Neuronal stem cell (in vitro differentiated cells): ENCODE results near the gene CASZ1.

Source experiments
- DNase-seq: peaks from one replicate; pipeline ENCODE4 v3.0.0-alpha.2; 2013; ENCODE audit warnings: low spot score
- H2AFZ ChIP-seq: one replicate; pipeline ENCODE4 v1.6.1; 2013; ENCODE audit warnings: mild to moderate bottlenecking, low read length, inconsistent platforms
- H2AK5ac ChIP-seq: 2 replicates; pipeline ENCODE4 v1.6.1; 2013; ENCODE audit warnings: low read depth, mild to moderate bottlenecking, inconsistent platforms, low read length, moderate library complexity, mixed read lengths
- H2BK120ac ChIP-seq: 2 replicates; pipeline ENCODE4 v1.6.1; 2013; ENCODE audit warnings: low read depth, mild to moderate bottlenecking, inconsistent platforms, low read length, moderate library complexity, mixed read lengths
- H2BK12ac ChIP-seq: one replicate; pipeline ENCODE4 v1.6.1; 2013; ENCODE audit warnings: low read length, inconsistent platforms
- H2BK15ac ChIP-seq: 2 replicates; pipeline ENCODE4 v1.6.1; 2013; ENCODE audit warnings: mild to moderate bottlenecking, low read length, inconsistent platforms, mixed read lengths
- H2BK5ac ChIP-seq: one replicate; pipeline ENCODE4 v1.6.1; 2013; ENCODE audit warnings: inconsistent platforms, mild to moderate bottlenecking, low read length, moderate library complexity
- H3K14ac ChIP-seq: one replicate; pipeline ENCODE4 v1.6.1; 2013; ENCODE audit warnings: low read length, inconsistent platforms
- H3K18ac ChIP-seq: 2 replicates; pipeline ENCODE4 v1.6.1; 2013; ENCODE audit warnings: low read length, inconsistent platforms
- H3K23ac ChIP-seq: 2 replicates; pipeline ENCODE4 v1.6.1; 2013; ENCODE audit warnings: low read depth, mild to moderate bottlenecking, mixed read lengths, low read length, inconsistent platforms; ENCODE audit not compliant: poor library complexity
- H3K27ac ChIP-seq: replicated peaks from 3 replicates; pipeline ENCODE4 v1.5.1; 2013; ENCODE audit warnings: low read length, inconsistent platforms
- H3K27me3 ChIP-seq, 3 experiments: 2 replicates each; pipeline ENCODE4 v1.6.1; 2013; ENCODE audit warnings: low read length in 3 of 3, mild to moderate bottlenecking in 2 of 3, inconsistent platforms in 1 of 3, low read depth in 1 of 3, mixed read lengths in 1 of 3, moderate library complexity in 1 of 3; ENCODE audit not compliant: control insufficient read depth in 3 of 3, insufficient read depth in 3 of 3
- H3K36me3 ChIP-seq, 2 donors: replicated peaks in 1 of 2; 2 replicates each; pipeline ENCODE4 v1.6.1; 2013; ENCODE audit warnings: low read length in 2 of 2; ENCODE audit not compliant: control insufficient read depth in 2 of 2, insufficient read depth in 2 of 2
- H3K4ac ChIP-seq: 2 replicates; pipeline ENCODE4 v1.6.1; 2013; ENCODE audit warnings: inconsistent platforms, mild to moderate bottlenecking, low read length, moderate library complexity
- H3K4me1 ChIP-seq, 2 donors: 1 replicate in 1 of 2; 2 replicates in 1 of 2; pipeline ENCODE4 v1.6.1; 2013; ENCODE audit warnings: low read length in 2 of 2, low read depth in 1 of 2; ENCODE audit not compliant: control insufficient read depth in 2 of 2, insufficient read depth in 1 of 2
- H3K4me2 ChIP-seq: one replicate; pipeline ENCODE4 v1.6.1; 2013; ENCODE audit warnings: mild to moderate bottlenecking, low read length, inconsistent platforms; ENCODE audit not compliant: insufficient read depth, poor library complexity, severe bottlenecking
- H3K4me3 ChIP-seq, 2 donors: 2 replicates each; pipeline ENCODE4 v1.5.1; 2013; ENCODE audit warnings: low read length in 2 of 2, mild to moderate bottlenecking in 2 of 2, inconsistent platforms in 1 of 2, moderate library complexity in 1 of 2
- H3K79me1 ChIP-seq: one replicate; pipeline ENCODE4 v1.6.1; 2013; ENCODE audit warnings: low read depth, mild to moderate bottlenecking, inconsistent platforms, low read length, moderate library complexity
- H3K9ac ChIP-seq: one replicate; pipeline ENCODE4 v1.6.1; 2013; ENCODE audit warnings: mild to moderate bottlenecking, low read depth, low read length, inconsistent platforms; ENCODE audit not compliant: poor library complexity
- H3K9me3 ChIP-seq, 2 donors: replicated peaks in 1 of 2; 2 replicates each; pipeline versions ENCODE3 to v1.6.1; 2013; ENCODE audit warnings: low read length in 2 of 2, mild to moderate bottlenecking in 2 of 2, inconsistent platforms in 1 of 2, low read depth in 1 of 2, mixed read lengths in 1 of 2, moderate library complexity in 1 of 2; ENCODE audit not compliant: control insufficient read depth in 2 of 2, insufficient read depth in 1 of 2
- H4K8ac ChIP-seq: one replicate; pipeline ENCODE4 v1.6.1; 2013; ENCODE audit warnings: low read depth, mild to moderate bottlenecking, inconsistent platforms, low read length, moderate library complexity
- H4K91ac ChIP-seq: one replicate; pipeline ENCODE4 v1.6.1; 2013; ENCODE audit warnings: low read length, low read depth, mild to moderate bottlenecking, inconsistent platforms; ENCODE audit not compliant: poor library complexity
- WGBS, 2 donors: extraction: QIAGEN DNeasy Blood & Tissue Kit; methylation state at CpG; one replicate each; pipeline ENCODE4 v1.1.7; 2013; ENCODE audit warnings: missing lambda C conversion rate in 2 of 2, mixed read lengths in 1 of 2; ENCODE audit not compliant: insufficient read length in 2 of 2, insufficient replicate concordance in 1 of 2; ENCODE audit errors: extremely low coverage in 2 of 2; 5-methylcytosine and 5-hydroxymethylcytosine counted together

Gene CASZ1

DNA sequence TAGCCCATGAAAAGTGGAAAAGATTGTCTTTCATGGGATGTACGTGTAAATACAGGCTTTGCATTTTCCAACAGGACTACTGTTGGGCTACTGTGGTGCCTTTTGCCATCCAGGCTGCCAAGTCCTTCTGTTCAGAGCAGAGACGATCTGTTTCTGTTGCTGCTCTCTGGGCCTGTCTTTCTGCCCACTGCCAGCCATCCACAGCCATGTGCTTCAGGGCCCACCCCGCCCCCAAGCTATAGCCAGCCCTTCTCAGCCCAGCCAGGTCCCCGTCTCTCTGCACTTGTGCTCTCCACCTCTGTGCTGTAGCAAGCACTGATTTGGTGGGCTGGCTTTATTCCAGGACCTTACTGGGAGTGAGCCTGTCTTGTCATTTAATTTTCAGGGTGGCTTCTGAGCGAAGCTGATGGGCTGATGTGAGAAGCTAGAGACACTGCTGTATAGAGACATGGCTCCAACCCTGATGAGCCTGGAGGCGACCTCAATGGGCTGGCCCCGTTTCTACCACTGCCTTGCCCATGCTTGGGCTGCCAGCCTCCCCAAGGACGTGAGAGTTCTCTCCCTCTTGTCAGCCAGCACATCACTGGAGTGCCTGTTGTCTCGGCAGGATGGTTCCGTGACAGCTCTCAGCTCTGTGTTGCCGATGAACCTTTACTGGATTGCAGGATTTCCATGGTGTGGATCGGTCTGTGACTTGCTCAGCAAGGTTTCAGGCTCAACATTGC is 183.8 kb downstream of the CASZ1 start:
- Histone ChIP-seq H3K9me3 (no peaks in the 10 kb centered on the region), H2BK5ac (no peak overlapping the region), H2BK12ac (no peak overlapping the region), H3K4me2 (no peak overlapping the region), H3K27ac (no peak overlapping the region), H3K14ac (peak overlapping the region; percentile 71), H3K4ac (peak overlapping the region; percentile 23), H2BK15ac (no peak overlapping the region), H2AFZ (no peak overlapping the region), H3K18ac (peak overlapping the region; percentile 17), H3K4me1 (peaks cover 3 to 4% of the 10 kb centered on the region in 2 donors), H3K4me3 (no peak overlapping the region), H3K9ac (peak overlapping the region; percentile 30), H3K36me3 (peaks cover 0 to 2% of the 10 kb centered on the region in 2 donors), H3K23ac (no peak overlapping the region), H4K91ac (no peak overlapping the region), H3K27me3 (no peaks in the 10 kb centered on the region), H3K79me1 (no peaks in the 10 kb centered on the region), H4K8ac (peak overlapping the region; percentile 65), H2BK120ac (peak overlapping the region; percentile 31), H2AK5ac (no peak overlapping the region)
- no CpG with 5 or more reads among the region's 12 CpGs for WGBS, 2 donors
- no peak for DNase-seq

DNA sequence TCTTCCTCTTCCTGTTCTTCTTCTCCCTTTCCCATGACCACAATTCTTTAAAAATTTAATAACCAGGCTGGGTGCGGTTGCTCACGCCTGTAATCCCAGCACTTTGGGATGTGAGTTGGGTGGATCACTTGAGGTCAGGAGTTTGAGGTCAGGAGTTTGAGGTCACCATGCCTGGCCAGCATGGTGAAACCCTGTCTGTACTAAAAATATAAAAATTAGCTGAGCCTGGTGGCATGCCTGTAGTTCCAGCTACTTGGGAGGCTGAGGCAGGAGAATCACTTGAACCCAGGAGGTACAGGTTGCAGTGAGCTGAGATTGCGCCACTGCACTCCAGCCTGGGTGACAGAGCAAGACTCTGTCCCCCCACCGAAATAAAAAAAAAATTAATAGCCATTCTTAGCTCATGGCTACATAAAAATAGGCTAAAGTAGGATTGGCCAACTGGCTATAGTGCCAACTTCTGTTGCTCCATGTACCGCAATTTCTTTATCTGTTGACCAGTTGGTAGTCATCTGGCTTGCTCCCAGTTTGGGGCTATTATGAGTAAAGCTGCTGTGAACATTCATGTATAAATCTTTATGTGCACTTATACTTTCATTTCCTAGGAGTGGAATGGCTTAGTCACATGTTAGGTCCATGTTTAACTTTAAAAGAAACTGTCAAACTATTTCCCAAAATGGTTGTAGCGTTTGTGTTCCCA is 185.4 kb downstream of the CASZ1 start:
- no peak overlapping the region for H2BK12ac ChIP-seq
- no peak overlapping the region for H3K23ac ChIP-seq
- H3K4me3 ChIP-seq = no peak overlapping the region
- no peak overlapping the region for H2BK120ac ChIP-seq
- no peak overlapping the region for H2BK5ac ChIP-seq
- H2AFZ ChIP-seq = no peak overlapping the region
- DNase-seq = no peak
- H3K4ac ChIP-seq = no peak overlapping the region
- H3K27me3 ChIP-seq = no peaks in the 10 kb centered on the region
- H4K91ac ChIP-seq = no peak overlapping the region
- no peaks in the 10 kb centered on the region for H3K79me1 ChIP-seq
- H3K36me3 ChIP-seq = peaks cover 0 to 2% of the 10 kb centered on the region in 2 donors
- no peak overlapping the region for H3K14ac ChIP-seq
- no peak overlapping the region for H2BK15ac ChIP-seq
- H3K4me1 ChIP-seq = peaks cover 3 to 4% of the 10 kb centered on the region in 2 donors
- no peak overlapping the region for H3K18ac ChIP-seq
- WGBS, 2 donors = no CpG with 5 or more reads among the region's 6 CpGs
- H3K27ac ChIP-seq = no peak overlapping the region
- no peak overlapping the region for H3K9ac ChIP-seq
- H4K8ac ChIP-seq = no peak overlapping the region
- H3K9me3 ChIP-seq = no peaks in the 10 kb centered on the region
- H2AK5ac ChIP-seq = no peak overlapping the region
- no peak overlapping the region for H3K4me2 ChIP-seq

- Histone ChIP-seq H3K9me3 (no peaks in the 10 kb centered on the region), H2BK5ac (no peak overlapping the region), H2AK5ac (no peak overlapping the region), H3K27ac (no peak overlapping the region), H3K4me3 (no peak overlapping the region), H3K36me3 (peaks cover 2 to 3% of the 10 kb centered on the region in 2 donors), H3K4me1 (peaks cover 0 to 1% of the 10 kb centered on the region in 2 donors), H3K27me3 (no peaks in the 10 kb centered on the region), H3K14ac (no peak overlapping the region), H2AFZ (no peak overlapping the region), H4K8ac (no peak overlapping the region), H3K9ac (no peak overlapping the region), H3K18ac (no peak overlapping the region), H3K23ac (no peak overlapping the region), H3K79me1 (no peaks in the 10 kb centered on the region), H2BK120ac (no peak overlapping the region), H4K91ac (no peak overlapping the region), H3K4me2 (no peak overlapping the region), H2BK15ac (no peak overlapping the region), H3K4ac (no peak overlapping the region), H2BK12ac (no peak overlapping the region)
- no peak for DNase-seq
- no CpG with 5 or more reads among the region's 2 CpGs for WGBS, 2 donors
These were observed 187.8 kb downstream of the CASZ1 start for GRCh38 chr1:10608690-10609089.

DNA sequence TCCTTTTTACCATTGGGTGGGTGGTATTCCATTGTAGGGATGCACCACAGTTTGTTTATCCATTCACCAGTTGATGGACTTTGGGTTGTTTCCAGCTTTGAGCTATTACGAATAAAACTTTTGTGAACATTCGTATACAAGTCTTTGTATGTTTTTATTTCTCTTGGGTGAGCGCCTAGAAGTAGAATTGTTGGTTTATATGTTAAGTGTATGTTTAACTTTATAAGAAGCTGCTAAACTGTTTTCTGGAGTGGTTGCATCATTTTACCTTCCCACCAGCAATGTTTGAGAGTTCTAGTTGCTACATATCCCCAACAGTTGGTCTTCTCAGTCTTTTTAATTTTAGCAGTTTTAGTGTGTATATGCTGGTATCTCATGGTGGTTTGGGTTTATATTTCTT is 189.2 kb downstream of the CASZ1 start:
- H3K4me1 ChIP-seq = no peaks in the 10 kb centered on the region
- no peaks in the 10 kb centered on the region for H3K27me3 ChIP-seq
- H3K79me1 ChIP-seq = no peaks in the 10 kb centered on the region
- no peak for DNase-seq
- no peak overlapping the region for H2BK120ac ChIP-seq
- no peak overlapping the region for H2AK5ac ChIP-seq
- no peak overlapping the region for H2BK12ac ChIP-seq
- no peak overlapping the region for H4K8ac ChIP-seq
- H2BK5ac ChIP-seq = no peak overlapping the region
- no peak overlapping the region for H4K91ac ChIP-seq
- no peaks in the 10 kb centered on the region for H3K9me3 ChIP-seq
- no peak overlapping the region for H3K4me2 ChIP-seq
- H2BK15ac ChIP-seq = no peak overlapping the region
- H3K18ac ChIP-seq = no peak overlapping the region
- no peak overlapping the region for H3K4me3 ChIP-seq
- H3K9ac ChIP-seq = no peak overlapping the region
- WGBS, 2 donors = no CpG with 5 or more reads among the region's 3 CpGs
- no peak overlapping the region for H3K14ac ChIP-seq
- H3K4ac ChIP-seq = no peak overlapping the region
- no peak overlapping the region for H3K23ac ChIP-seq
- no peak overlapping the region for H2AFZ ChIP-seq
- peaks cover 0 to 3% of the 10 kb centered on the region in 2 donors for H3K36me3 ChIP-seq
- H3K27ac ChIP-seq = no peak overlapping the region
